Thymus (tissue), 11 donors: ENCODE data around the gene RFLNA. TPM values are rescaled to one million over a fixed set of nuclear protein-coding genes. Genes with fewer than 3 reads are reported as not detected.

Experiments
- DNase-seq, 9 donors: peaks; one replicate each; pipeline ENCODE4 v3.0.0-alpha.2; 2013; ENCODE audit warnings: low spot score in 9 of 9, low read depth in 6 of 9, missing footprints in 1 of 9
- H3K27ac ChIP-seq, 2 donors: one replicate each; pipeline ENCODE4 v1.5.1; 2013; ENCODE audit warnings: control low read depth in 1 of 2, low read depth in 1 of 2, low read length in 1 of 2, mild to moderate bottlenecking in 1 of 2, moderate library complexity in 1 of 2
- H3K27me3 ChIP-seq, 2 donors: one replicate each; pipeline ENCODE4 v1.5.1; 2013; ENCODE audit warnings: low read length in 1 of 2; ENCODE audit not compliant: control insufficient read depth in 2 of 2, insufficient read depth in 1 of 2
- H3K36me3 ChIP-seq, 2 donors: one replicate each; pipeline ENCODE4 v1.5.1; 2013; ENCODE audit warnings: low read length in 1 of 2, mild to moderate bottlenecking in 1 of 2, moderate library complexity in 1 of 2; ENCODE audit not compliant: control insufficient read depth in 2 of 2, insufficient read depth in 2 of 2
- H3K4me1 ChIP-seq, 2 donors: one replicate each; pipeline ENCODE4 v1.5.1; 2013; ENCODE audit warnings: low read length in 2 of 2; ENCODE audit not compliant: control insufficient read depth in 2 of 2, insufficient read depth in 2 of 2
- H3K4me3 ChIP-seq, 2 donors: one replicate each; pipeline ENCODE4 v1.5.1; 2013; ENCODE audit warnings: low read length in 2 of 2, control low read depth in 1 of 2, mild to moderate bottlenecking in 1 of 2
- H3K9me3 ChIP-seq, 2 donors: one replicate each; pipeline ENCODE4 v1.5.1; 2013; ENCODE audit warnings: low read length in 1 of 2, mild to moderate bottlenecking in 1 of 2; ENCODE audit not compliant: control insufficient read depth in 2 of 2, insufficient read depth in 1 of 2
- WGBS: extraction: QIAGEN DNeasy Blood & Tissue Kit; methylation state at CpG from one replicate; pipeline ENCODE4 v1.1.7; 2013; 5-methylcytosine and 5-hydroxymethylcytosine counted together
- polyA plus RNA-seq: library from polyadenylated mRNA; stranded (reverse); fragments of 200-250 nt; gene quantifications from one replicate; pipeline ENCODE4 v1.2.3, GENCODE V29; 2013
- total RNA-seq: library from RNA; stranded (reverse); fragments of 120-200 nt; gene quantifications from one replicate; pipeline ENCODE4 v1.2.4, GENCODE V29; 2013
- donor health status: healthy.

RFLNA gene
- total and polyA plus RNA-seq, 2 donors: 0.33 to 0.59 TPM

DNA sequence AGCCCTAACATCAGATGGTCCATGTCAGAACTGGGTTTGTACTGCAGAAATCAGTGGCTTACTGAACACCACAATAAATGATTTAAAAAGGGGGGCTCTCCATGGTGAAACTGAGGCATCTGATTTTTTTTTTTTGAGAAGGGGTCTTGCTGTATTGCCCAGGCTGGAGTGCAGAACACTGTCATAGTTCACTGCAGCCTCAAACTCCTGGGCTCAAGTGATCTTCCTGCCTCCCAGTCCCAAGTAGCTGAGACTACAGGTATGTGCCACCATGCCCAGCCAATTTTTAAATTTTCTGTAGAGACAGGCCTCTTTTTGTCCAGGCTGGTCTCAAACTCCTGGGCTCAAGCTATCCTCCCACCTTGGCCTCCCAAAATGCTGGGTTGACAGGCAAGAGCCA lies 57.4 kb downstream of the RFLNA start:
- no peak overlapping the region for H3K27ac ChIP-seq

DNA sequence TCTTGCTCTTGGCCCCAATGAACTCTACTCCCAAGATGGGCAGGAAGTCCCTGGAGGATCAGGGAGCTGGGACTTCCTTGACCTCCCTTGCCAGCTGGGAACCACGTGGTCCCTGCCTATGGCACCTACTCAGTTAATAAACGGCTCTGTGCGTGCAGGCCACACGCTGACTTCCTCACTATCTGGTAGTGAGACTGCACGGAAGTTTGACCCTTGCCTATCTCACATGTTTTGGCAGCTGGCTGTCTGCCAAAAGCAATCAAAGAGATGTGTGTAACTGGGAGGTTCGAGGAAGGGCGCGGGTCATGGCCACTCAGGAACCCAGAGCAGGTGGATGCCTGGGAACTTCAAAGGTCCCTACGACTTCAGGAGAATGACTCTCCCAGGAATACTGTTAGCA lies 57.9 kb downstream of the RFLNA start:
- WGBS: 75% methylated on average over 9 of the region's 9 CpGs
- Histone ChIP-seq H3K27ac (no peak overlapping the region), H3K4me1 (no peaks in the 10 kb centered on the region), H3K36me3 (peaks cover 94 to 97% of the 10 kb centered on the region in 2 donors), H3K4me3 (no peak overlapping the region), H3K9me3 (no peaks in the 10 kb centered on the region), H3K27me3 (no peaks in the 10 kb centered on the region)
- no peak for DNase-seq

More for the DNA sequence above, 57.4 kb downstream of the RFLNA start:
- Histone ChIP-seq H3K4me3 (no peak overlapping the region), H3K36me3 (peaks cover 94 to 97% of the 10 kb centered on the region in 2 donors), H3K27me3 (no peaks in the 10 kb centered on the region), H3K4me1 (no peaks in the 10 kb centered on the region), H3K9me3 (no peaks in the 10 kb centered on the region)
- no peak for DNase-seq

DNA sequence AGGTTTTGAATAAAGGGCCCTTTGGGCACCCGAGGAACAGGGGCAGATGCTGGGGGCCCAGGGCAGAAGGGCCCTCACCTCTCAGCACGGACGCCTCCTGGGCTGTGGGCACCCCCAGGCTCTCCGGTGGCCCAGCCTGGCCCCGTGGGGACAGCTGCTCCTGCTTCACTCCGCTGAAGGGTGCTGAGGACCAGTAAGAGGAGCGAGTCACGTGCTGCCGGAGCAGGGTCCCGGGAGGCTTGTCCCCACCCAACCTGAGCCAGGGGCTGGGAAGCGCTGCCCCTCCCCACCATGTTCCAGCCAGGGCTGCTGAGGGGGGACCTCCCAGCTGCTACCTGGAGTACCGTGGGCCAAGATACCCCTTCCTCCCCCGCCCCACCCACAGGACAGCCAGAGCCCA lies 59.5 kb downstream of the RFLNA start:
- no peaks in the 10 kb centered on the region for H3K27me3 ChIP-seq
- no peaks in the 10 kb centered on the region for H3K9me3 ChIP-seq
- 98% methylated on average over 13 of the region's 13 CpGs for WGBS
- H3K36me3 ChIP-seq: peaks cover 94 to 98% of the 10 kb centered on the region in 2 donors
- no peak overlapping the region for H3K4me3 ChIP-seq
- no peak for DNase-seq
- no peak overlapping the region for H3K27ac ChIP-seq
- peaks cover 0 to 2% of the 10 kb centered on the region in 2 donors for H3K4me1 ChIP-seq

- DNase-seq: no peak
- over 99% methylated on average over 5 of the region's 5 CpGs for WGBS
- peaks cover 94 to 98% of the 10 kb centered on the region in 2 donors for H3K36me3 ChIP-seq
- peaks cover 0 to 3% of the 10 kb centered on the region in 2 donors for H3K9me3 ChIP-seq
- no peaks in the 10 kb centered on the region for H3K27me3 ChIP-seq
- H3K4me1 ChIP-seq: peaks cover 0 to 2% of the 10 kb centered on the region in 2 donors
- no peak overlapping the region for H3K27ac ChIP-seq
- H3K4me3 ChIP-seq: no peak overlapping the region
Measured at GRCh38 chr12:124356221-124356620, 61.3 kb downstream of the RFLNA start.

- no peaks in the 10 kb centered on the region for H3K27me3 ChIP-seq
- no peak overlapping the region for H3K27ac ChIP-seq
- WGBS: 98% methylated on average over 15 of the region's 15 CpGs
- no peak for DNase-seq
- no peak overlapping the region for H3K4me3 ChIP-seq
- H3K4me1 ChIP-seq: peaks cover 0 to 2% of the 10 kb centered on the region in 2 donors
- peaks cover 0 to 3% of the 10 kb centered on the region in 2 donors for H3K9me3 ChIP-seq
- peaks cover 93 to 98% of the 10 kb centered on the region in 2 donors for H3K36me3 ChIP-seq
Measured at GRCh38 chr12:124357616-124358015, 62.7 kb downstream of the RFLNA start.

DNA sequence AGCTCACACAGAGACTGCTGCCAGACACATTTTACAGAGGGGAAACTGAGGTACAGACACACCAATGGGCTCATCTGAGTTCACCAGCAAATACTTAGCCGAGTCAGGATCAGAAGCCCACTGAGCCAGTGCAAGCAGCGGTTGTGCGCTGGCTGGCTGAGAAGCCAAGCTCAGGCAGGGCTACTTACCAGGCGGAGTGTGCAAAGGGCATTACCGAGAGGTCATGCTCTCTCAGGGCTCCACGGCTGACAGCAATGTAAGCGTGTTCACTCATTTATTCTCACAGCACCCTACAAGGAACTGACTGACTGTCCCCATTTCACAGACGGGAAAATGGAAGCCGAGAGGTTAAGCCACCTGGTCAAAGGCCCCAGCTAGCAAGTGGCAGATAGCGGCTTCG lies 63.7 kb downstream of the RFLNA start:
- H3K27ac ChIP-seq: no peak overlapping the region
- no peak overlapping the region for H3K4me3 ChIP-seq
- H3K9me3 ChIP-seq: peaks cover 0 to 3% of the 10 kb centered on the region in 2 donors
- no peak for DNase-seq
- peaks cover 89% of the 10 kb centered on the region in 2 donors for H3K36me3 ChIP-seq
- peaks cover 0 to 2% of the 10 kb centered on the region in 2 donors for H3K4me1 ChIP-seq
- H3K27me3 ChIP-seq: no peaks in the 10 kb centered on the region
- 97% methylated on average over 11 of the region's 11 CpGs for WGBS

DNA sequence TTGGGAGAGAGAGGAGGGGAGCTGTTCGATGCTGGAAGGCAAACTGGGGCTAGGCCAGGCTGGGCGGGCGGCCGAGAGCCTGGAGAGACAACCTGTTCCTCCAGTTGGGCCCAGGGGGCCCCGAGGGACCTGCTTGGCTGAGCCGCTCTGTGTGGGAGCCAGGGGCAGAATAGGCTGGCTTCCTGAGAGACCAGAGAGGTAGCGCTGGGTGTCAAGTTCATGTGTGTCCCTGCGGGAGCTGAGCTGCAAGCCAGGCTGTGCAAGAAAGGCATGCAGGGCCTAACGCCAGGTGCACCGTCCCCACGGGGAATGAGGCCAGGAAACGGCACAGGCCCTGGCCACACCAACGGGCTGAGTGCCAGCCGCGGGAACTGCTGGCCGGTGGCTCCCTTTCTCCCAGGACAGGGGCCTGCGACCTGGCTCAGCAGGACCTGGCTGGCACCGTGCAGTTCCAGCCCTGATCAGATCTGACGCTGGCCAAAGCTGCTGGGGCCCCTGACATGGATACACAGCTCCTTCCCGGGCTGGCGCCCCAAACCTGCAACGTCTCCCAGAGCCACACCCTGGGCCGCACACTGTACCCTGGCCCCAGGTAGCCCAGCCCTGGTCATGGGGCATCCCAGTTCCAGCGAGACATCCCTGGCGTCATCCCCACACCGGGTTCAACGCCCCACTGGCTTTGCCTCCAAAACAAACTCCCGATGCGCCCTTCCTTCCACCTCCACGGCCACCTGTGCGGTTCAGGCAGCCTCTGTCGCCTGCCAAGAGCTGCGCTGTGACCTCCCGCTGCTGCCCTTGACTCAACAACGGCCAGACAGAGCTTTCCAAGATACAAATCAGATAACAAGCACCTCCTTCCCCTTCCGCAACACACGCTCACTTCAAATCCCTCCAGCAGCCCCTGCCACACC lies 65.0 kb downstream of the RFLNA start:
- WGBS: 93% methylated on average over 37 of the region's 37 CpGs
- H3K9me3 ChIP-seq: peaks cover 0 to 3% of the 10 kb centered on the region in 2 donors
- H3K36me3 ChIP-seq: peaks cover 82 to 86% of the 10 kb centered on the region in 2 donors
- H3K4me3 ChIP-seq: no peak overlapping the region
- peak overlapping the region in 1 of 2 donors; percentile 26 for H3K27ac ChIP-seq
- H3K4me1 ChIP-seq: peaks cover 0 to 2% of the 10 kb centered on the region in 2 donors
- no peak for DNase-seq
- H3K27me3 ChIP-seq: no peaks in the 10 kb centered on the region

GRCh38 chr12:124361074-124361970 lies 66.4 kb downstream of the RFLNA start:
- Histone ChIP-seq H3K9me3 (peaks cover 0 to 3% of the 10 kb centered on the region in 2 donors), H3K36me3 (peaks cover 69 to 86% of the 10 kb centered on the region in 2 donors), H3K27me3 (no peaks in the 10 kb centered on the region), H3K4me3 (no peak overlapping the region), H3K27ac (peak overlapping the region in 1 of 2 donors; percentile 25), H3K4me1 (peaks cover 0 to 2% of the 10 kb centered on the region in 2 donors)
- WGBS: 97% methylated on average over 21 of the region's 21 CpGs
- no peak for DNase-seq
